ENCODE data around the gene DNAAF8.

DNAAF8 gene

DNA sequence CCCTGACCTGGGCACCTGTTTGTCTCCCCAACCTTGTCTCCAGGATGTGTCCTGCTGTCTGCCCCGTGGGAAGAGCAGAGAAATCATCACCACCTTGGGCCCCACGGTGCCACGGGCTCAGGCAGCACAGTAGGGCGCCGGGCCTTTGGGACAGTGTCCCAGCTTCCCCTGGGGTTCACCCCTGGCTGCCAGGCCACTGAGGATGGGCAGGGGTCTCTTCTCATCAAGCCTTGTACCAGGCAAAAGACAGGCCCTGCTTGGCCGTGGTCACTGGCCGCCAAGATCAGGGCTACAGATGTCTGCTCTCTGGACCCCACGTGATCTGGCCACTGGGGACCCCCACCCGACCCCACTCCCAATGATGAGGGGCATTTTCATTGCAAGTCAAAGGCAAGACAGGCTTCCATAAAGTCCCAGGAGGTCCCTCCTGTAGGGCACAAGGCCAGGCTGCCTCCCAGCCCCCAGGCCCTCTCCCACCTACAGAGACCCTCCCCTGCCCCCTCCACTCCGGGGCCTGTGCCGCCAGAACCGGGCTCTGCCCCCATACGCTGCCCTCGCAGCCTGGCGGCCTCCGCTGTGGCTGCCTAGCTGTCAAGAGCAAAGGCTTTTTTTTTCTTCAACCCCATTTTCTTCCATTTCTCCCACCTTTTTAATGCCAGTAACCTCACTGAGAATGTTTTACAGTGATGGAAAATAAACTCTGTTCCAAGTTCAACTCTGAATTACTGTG is 14.5 kb downstream of the DNAAF8 start:
- H3K27me3 ChIP-seq (ENCODE audit: insufficient read depth, insufficient read length), result no peaks in the 10 kb centered on the region
- no peak for DNase-seq (ENCODE audit: low read depth, low spot score)
- no peaks in the 10 kb centered on the region for H3K9me3 ChIP-seq (ENCODE audit: insufficient read depth, low read length)
- H3K4me3 ChIP-seq (ENCODE audit: insufficient read length, low read depth), result no peak overlapping the region
- peaks cover 6% of the 10 kb centered on the region for H3K4me1 ChIP-seq (ENCODE audit: insufficient read depth, insufficient read length)
- TF ChIP-seq YY1 (IDR thresholded peaks at IDR 0.05; ENCODE audit: insufficient read depth, insufficient read length) (no peak), SUZ12 (IDR thresholded peaks at IDR 0.05; ENCODE audit: extremely low read depth, insufficient read depth, insufficient read length) (no peak), ZNF274 (IDR thresholded peaks at IDR 0.05; ENCODE audit: low read depth, low read length) (no peak)
- H3K9ac ChIP-seq (ENCODE audit: insufficient read length, low read depth), result no peak overlapping the region
- H3K36me3 ChIP-seq (ENCODE audit: insufficient read depth, insufficient read length, low read length), result peaks cover 51% of the 10 kb centered on the region

DNA sequence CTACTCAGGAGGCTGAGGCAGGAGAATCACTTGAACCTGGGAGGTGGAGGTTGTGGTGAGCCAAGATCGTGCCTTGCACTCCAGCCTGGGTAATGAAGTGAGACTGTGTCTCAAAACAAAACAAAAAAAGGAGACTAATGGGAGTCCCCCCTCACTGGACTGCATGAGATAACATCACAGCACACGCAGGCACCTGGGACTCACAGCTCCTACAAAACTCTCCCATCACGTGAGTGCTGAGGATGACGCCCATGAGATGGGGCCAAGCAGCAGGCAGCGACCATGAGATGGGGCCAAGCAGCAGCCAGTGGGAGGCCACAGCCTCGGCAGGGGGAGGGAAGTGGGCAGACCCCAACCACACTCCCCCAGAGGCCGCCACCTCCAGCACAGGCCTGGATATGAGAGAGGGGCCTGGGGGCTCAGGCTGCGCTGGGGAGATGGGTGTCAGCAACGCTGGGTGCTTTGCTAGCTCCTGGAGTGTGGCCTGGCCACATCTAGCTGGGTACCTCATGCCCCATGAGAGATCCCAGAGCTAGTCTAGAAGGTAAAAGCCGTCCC is 15.4 kb downstream of the DNAAF8 start:
- Histone ChIP-seq H3K9me3 (ENCODE audit: insufficient read depth, low read length) (peaks cover under 1% of the 10 kb centered on the region; the same call in 1 of the 2 replicates), H3K27me3 (ENCODE audit: insufficient read depth, insufficient read length) (no peaks in the 10 kb centered on the region), H3K36me3 (ENCODE audit: insufficient read depth, insufficient read length, low read length) (peaks cover 56% of the 10 kb centered on the region), H3K9ac (ENCODE audit: insufficient read length, low read depth) (no peak overlapping the region), H3K4me1 (ENCODE audit: insufficient read depth, insufficient read length) (peaks cover 3% of the 10 kb centered on the region), H3K4me3 (ENCODE audit: insufficient read length, low read depth) (no peak overlapping the region)
- no peak for TF ChIP-seq YY1 (IDR thresholded peaks at IDR 0.05; ENCODE audit: insufficient read depth, insufficient read length)
- no peak for TF ChIP-seq SUZ12 (IDR thresholded peaks at IDR 0.05; ENCODE audit: extremely low read depth, insufficient read depth, insufficient read length)
- TF ChIP-seq ZNF274 (IDR thresholded peaks at IDR 0.05; ENCODE audit: low read depth, low read length), result no peak
- DNase-seq (ENCODE audit: low read depth, low spot score), result no peak

DNA sequence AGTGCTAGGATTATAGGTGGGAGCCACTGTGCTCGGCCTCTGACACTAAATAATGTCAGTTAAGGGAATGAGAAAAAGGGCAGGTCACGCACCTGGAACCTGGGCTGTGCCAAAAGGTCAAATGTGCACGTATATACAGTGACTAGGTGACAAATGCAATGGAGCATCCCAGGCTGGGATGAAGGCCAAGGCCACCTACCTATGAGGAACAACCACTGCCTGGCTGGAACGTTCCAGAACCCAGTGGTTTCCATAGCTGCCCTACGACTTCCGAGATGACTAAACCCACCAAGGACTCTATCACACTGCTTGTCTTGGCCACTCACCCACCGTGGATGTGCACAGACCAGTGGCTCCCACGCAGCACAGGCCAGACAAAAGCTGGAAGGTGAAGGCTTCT is 16.6 kb downstream of the DNAAF8 start:
- Histone ChIP-seq H3K4me1 (ENCODE audit: insufficient read depth, insufficient read length) (no peaks in the 10 kb centered on the region), H3K9ac (ENCODE audit: insufficient read length, low read depth) (no peak overlapping the region), H3K4me3 (ENCODE audit: insufficient read length, low read depth) (no peak overlapping the region), H3K36me3 (ENCODE audit: insufficient read depth, insufficient read length, low read length) (peaks cover 66% of the 10 kb centered on the region), H3K27me3 (ENCODE audit: insufficient read depth, insufficient read length) (no peaks in the 10 kb centered on the region), H3K9me3 (ENCODE audit: insufficient read depth, low read length) (peaks cover 6% of the 10 kb centered on the region; the same call in 1 of the 2 replicates)
- DNase-seq (ENCODE audit: low read depth, low spot score), result no peak
- no peak for TF ChIP-seq ZNF274 (IDR thresholded peaks at IDR 0.05; ENCODE audit: low read depth, low read length)
- no peak for TF ChIP-seq YY1 (IDR thresholded peaks at IDR 0.05; ENCODE audit: insufficient read depth, insufficient read length)
- no peak for TF ChIP-seq SUZ12 (IDR thresholded peaks at IDR 0.05; ENCODE audit: extremely low read depth, insufficient read depth, insufficient read length)

DNA sequence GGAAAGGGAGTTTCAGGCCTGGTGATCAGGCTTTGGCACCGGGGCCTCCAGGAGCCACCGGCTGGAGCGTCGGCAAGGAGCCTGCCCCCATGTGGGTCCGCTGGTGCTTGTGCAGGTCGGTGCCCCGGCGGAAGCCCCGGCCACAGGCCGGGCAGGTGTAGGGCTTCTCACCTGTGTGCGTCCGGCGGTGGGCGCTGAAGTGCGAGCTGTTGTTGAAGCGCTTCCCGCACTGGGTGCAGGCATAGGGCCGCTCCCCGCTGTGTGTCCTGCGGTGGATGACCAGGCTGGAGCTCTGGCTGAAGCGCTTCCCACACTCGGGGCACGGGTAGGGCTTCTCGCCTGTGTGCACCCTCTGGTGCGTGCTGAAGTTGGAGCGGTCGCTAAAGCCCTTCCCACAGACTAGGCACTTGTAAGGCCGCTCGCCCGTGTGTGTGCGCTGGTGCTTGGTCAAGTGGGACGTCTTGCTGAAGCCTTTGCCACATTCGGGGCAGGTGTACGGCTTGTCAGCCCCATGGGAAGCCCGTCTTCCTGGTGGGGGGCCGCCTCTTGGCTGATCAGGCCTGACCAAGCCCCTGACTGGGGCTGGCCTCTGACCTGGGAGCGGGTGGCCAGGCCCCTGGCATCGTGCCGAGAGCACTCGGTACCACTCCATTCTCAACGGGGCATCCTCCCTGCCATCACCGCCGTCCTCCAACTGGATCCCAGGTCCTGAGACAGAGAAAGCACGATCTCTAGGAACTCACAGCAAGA is 18.2 kb downstream of the DNAAF8 start:
- no peaks in the 10 kb centered on the region for H3K27me3 ChIP-seq (ENCODE audit: insufficient read depth, insufficient read length)
- peaks cover 77% of the 10 kb centered on the region for H3K36me3 ChIP-seq (ENCODE audit: insufficient read depth, insufficient read length, low read length)
- H3K9me3 ChIP-seq (ENCODE audit: insufficient read depth, low read length), result peaks cover 7% of the 10 kb centered on the region; the same call in 1 of the 2 replicates
- no peak overlapping the region for H3K9ac ChIP-seq (ENCODE audit: insufficient read length, low read depth)
- H3K4me1 ChIP-seq (ENCODE audit: insufficient read depth, insufficient read length), result no peaks in the 10 kb centered on the region
- no peak for TF ChIP-seq SUZ12 (IDR thresholded peaks at IDR 0.05; ENCODE audit: extremely low read depth, insufficient read depth, insufficient read length)
- no peak for TF ChIP-seq YY1 (IDR thresholded peaks at IDR 0.05; ENCODE audit: insufficient read depth, insufficient read length)
- no peak for TF ChIP-seq ZNF274 (IDR thresholded peaks at IDR 0.05; ENCODE audit: low read depth, low read length)
- no peak overlapping the region for H3K4me3 ChIP-seq (ENCODE audit: insufficient read length, low read depth)
- DNase-seq (ENCODE audit: low read depth, low spot score), result no peak

DNA sequence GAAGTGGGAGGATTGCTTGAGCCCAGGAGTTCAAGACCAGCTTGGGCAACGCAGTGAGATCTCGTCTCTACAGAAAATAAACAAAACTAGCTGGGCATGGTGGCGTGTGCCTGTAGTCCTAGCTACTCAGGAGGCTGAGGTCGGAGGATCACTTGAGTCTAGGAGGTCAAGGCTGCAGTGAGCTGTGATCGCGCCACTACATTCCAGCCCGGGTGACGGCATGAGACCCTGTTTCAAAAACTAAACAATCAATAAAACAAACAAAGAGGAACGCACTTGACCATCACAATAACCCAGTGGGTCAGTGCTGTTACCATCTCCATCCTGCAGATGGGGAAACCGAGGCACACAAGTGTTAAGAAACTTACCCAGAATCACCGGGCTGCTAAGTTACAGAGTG is 18.9 kb downstream of the DNAAF8 start:
- TF ChIP-seq YY1 (IDR thresholded peaks at IDR 0.05; ENCODE audit: insufficient read depth, insufficient read length) (no peak), ZNF274 (IDR thresholded peaks at IDR 0.05; ENCODE audit: low read depth, low read length) (no peak), SUZ12 (IDR thresholded peaks at IDR 0.05; ENCODE audit: extremely low read depth, insufficient read depth, insufficient read length) (no peak)
- Histone ChIP-seq H3K27me3 (ENCODE audit: insufficient read depth, insufficient read length) (no peaks in the 10 kb centered on the region), H3K36me3 (ENCODE audit: insufficient read depth, insufficient read length, low read length) (peaks cover 83% of the 10 kb centered on the region), H3K4me1 (ENCODE audit: insufficient read depth, insufficient read length) (no peaks in the 10 kb centered on the region), H3K4me3 (ENCODE audit: insufficient read length, low read depth) (no peak overlapping the region), H3K9ac (ENCODE audit: insufficient read length, low read depth) (no peak overlapping the region), H3K9me3 (ENCODE audit: insufficient read depth, low read length) (peaks cover 7% of the 10 kb centered on the region; the same call in 1 of the 2 replicates)
- no peak for DNase-seq (ENCODE audit: low read depth, low spot score)

DNA sequence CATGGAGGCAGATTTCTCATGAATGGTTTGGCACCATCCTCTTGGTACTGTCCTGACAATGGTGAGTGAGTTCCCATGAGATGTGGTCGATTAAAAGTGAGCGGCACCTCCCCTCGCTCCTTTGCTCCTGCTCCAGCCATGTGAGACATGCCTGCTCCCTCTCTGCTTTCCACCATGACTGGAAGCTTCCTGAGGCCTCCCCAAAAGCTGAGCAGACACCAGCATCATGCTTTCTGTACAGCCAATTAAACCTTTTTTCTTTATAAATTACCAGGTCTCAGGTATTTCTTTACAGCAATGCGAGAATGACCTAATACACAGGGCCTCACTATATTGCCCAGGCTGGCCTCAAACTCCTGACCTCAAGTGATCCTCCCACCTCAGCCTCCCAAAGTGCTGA is 20.5 kb downstream of the DNAAF8 start:
- Histone ChIP-seq H3K27me3 (ENCODE audit: insufficient read depth, insufficient read length) (no peaks in the 10 kb centered on the region), H3K9ac (ENCODE audit: insufficient read length, low read depth) (no peak overlapping the region), H3K36me3 (ENCODE audit: insufficient read depth, insufficient read length, low read length) (peaks cover 81% of the 10 kb centered on the region), H3K4me1 (ENCODE audit: insufficient read depth, insufficient read length) (no peaks in the 10 kb centered on the region), H3K9me3 (ENCODE audit: insufficient read depth, low read length) (peaks cover 7% of the 10 kb centered on the region; the same call in 1 of the 2 replicates), H3K4me3 (ENCODE audit: insufficient read length, low read depth) (no peak overlapping the region)
- TF ChIP-seq SUZ12 (IDR thresholded peaks at IDR 0.05; ENCODE audit: extremely low read depth, insufficient read depth, insufficient read length) (no peak), ZNF274 (IDR thresholded peaks at IDR 0.05; ENCODE audit: low read depth, low read length) (no peak), YY1 (IDR thresholded peaks at IDR 0.05; ENCODE audit: insufficient read depth, insufficient read length) (no peak)
- DNase-seq (ENCODE audit: low read depth, low spot score), result no peak

DNA sequence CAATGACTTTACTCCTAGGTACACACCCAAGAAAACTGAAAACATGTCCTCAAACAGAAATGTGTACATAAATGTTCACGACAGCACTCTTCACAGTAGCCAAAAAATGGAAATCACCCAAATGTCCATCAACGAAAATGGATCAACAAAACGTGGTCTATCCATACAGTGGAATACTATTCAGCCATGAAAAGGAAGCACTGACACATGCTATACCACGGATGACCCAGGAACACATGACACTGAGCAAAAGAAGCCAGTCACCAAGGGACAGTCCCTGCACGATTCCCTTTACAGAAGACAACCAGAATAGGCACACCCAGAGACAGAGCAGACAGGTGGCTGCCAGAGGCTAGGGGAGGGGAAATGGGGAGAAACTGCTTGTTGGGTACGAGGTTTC is 21.4 kb downstream of the DNAAF8 start:
- no peaks in the 10 kb centered on the region for H3K4me1 ChIP-seq (ENCODE audit: insufficient read depth, insufficient read length)
- peaks cover 84% of the 10 kb centered on the region for H3K36me3 ChIP-seq (ENCODE audit: insufficient read depth, insufficient read length, low read length)
- H3K9ac ChIP-seq (ENCODE audit: insufficient read length, low read depth), result no peak overlapping the region
- H3K9me3 ChIP-seq (ENCODE audit: insufficient read depth, low read length), result peaks cover 7% of the 10 kb centered on the region; the same call in 1 of the 2 replicates
- no peak for DNase-seq (ENCODE audit: low read depth, low spot score)
- TF ChIP-seq ZNF274 (IDR thresholded peaks at IDR 0.05; ENCODE audit: low read depth, low read length) (no peak), YY1 (IDR thresholded peaks at IDR 0.05; ENCODE audit: insufficient read depth, insufficient read length) (no peak), SUZ12 (IDR thresholded peaks at IDR 0.05; ENCODE audit: extremely low read depth, insufficient read depth, insufficient read length) (no peak)
- no peaks in the 10 kb centered on the region for H3K27me3 ChIP-seq (ENCODE audit: insufficient read depth, insufficient read length)
- H3K4me3 ChIP-seq (ENCODE audit: insufficient read length, low read depth), result no peak overlapping the region
